ENCODE results near the gene CTNNA3. TPM values are rescaled to one million over a fixed set of nuclear protein-coding genes. Genes with fewer than 3 reads are reported as not detected.
A peak's percentile ranks its signal among the peaks of the same experiment; 100 is the strongest.

CTNNA3 gene
- total RNA-seq, 2 donors from 2014 or later = 3.2 to 7.2 TPM

DNA sequence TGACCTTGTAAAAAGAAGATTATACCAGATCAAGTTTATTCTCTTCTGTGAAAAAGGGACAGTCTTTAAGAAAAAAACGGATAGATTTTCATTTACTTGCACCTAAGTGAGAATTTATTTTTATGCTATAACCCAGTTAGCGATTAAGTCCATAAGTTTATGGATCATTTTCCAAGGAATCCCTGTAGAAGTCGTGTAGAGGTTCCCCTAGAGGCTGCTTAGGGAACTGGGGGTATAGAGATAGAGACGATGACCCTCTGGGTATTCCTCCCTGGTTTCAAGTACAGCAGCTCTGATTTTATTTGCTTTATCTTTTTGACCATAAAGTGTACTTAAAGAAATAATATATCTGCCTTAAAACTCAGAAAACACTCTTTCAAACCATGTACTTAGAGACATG lies 1418.5 kb downstream of the CTNNA3 start:
- no peak overlapping the region for H3K4me3 Mint-ChIP-seq
- H3K27me3 Mint-ChIP-seq (ENCODE audit: insufficient read depth) = no peaks in the 10 kb centered on the region
- Histone ChIP-seq H3K36me3 (ENCODE audit: control insufficient read depth, insufficient read depth, low read length) (no peaks in the 10 kb centered on the region), H3K9me3 (ENCODE audit: control insufficient read depth, low read length) (no peaks in the 10 kb centered on the region), H3K27me3 (ENCODE audit: control insufficient read depth, insufficient read depth, low read length, poor library complexity, severe bottlenecking) (no peaks in the 10 kb centered on the region), H3K9ac (ENCODE audit: extremely low read depth, low read length, poor library complexity, severe bottlenecking) (no peak overlapping the region), H3K27ac (ENCODE audit: low read depth, low read length) (no peak overlapping the region), H3K4me3 (ENCODE audit: low read length) (no peak overlapping the region), H3K4me1 (ENCODE audit: control insufficient read depth, insufficient read depth, low read length) (no peaks in the 10 kb centered on the region)
- H3K4me1 Mint-ChIP-seq = no peaks in the 10 kb centered on the region
- no peaks in the 10 kb centered on the region for H3K9me3 Mint-ChIP-seq
- WGBS, 2 experiments (ENCODE audit: insufficient coverage in 1 of 2, insufficient read length in 1 of 2) = 74 to 76% methylated on average over 3 to 4 of the region's 4 CpGs
- TF ChIP-seq, protein P1, sequence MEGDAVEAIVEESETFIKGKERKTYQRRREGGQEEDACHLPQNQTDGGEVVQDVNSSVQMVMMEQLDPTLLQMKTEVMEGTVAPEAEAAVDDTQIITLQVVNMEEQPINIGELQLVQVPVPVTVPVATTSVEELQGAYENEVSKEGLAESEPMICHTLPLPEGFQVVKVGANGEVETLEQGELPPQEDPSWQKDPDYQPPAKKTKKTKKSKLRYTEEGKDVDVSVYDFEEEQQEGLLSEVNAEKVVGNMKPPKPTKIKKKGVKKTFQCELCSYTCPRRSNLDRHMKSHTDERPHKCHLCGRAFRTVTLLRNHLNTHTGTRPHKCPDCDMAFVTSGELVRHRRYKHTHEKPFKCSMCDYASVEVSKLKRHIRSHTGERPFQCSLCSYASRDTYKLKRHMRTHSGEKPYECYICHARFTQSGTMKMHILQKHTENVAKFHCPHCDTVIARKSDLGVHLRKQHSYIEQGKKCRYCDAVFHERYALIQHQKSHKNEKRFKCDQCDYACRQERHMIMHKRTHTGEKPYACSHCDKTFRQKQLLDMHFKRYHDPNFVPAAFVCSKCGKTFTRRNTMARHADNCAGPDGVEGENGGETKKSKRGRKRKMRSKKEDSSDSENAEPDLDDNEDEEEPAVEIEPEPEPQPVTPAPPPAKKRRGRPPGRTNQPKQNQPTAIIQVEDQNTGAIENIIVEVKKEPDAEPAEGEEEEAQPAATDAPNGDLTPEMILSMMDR (conservative IDR thresholded peaks at IDR 0.05) = peak; percentile 76
- no peak overlapping the region for H3K27ac Mint-ChIP-seq
- DNase-seq = no peak
- H3K36me3 Mint-ChIP-seq (ENCODE audit: low read depth) = no peaks in the 10 kb centered on the region

DNA sequence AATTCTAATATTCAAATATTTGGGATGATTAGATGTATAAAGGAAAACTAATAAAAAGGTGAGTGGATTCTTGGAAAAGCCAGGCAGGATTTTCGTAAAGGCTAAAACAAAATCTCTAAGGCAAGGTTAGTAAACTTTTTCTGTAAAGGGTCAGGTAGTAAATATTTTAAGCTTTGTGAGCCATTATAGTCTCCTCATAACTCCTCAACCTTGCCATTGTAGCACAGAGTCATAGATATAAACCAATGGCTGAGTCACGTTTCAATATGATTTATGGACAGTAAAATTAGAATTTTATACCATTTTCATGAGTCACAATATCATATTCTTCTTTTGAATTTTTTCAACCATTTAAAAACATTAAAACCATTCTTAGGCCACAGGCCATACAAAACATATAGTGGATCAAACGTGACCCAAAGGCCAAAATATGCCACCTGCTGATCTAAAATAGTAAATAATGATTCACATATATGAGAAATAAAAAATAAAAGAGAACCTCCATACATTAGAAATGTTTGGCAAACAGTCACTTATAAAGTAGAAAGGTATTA lies 1422.0 kb downstream of the CTNNA3 start:
- H3K4me3 Mint-ChIP-seq = no peak overlapping the region
- H3K27ac Mint-ChIP-seq = no peak overlapping the region
- TF ChIP-seq, protein P1 (conservative IDR thresholded peaks at IDR 0.05) = no peak
- Histone ChIP-seq H3K4me1 (ENCODE audit: control insufficient read depth, insufficient read depth, low read length) (no peaks in the 10 kb centered on the region), H3K9me3 (ENCODE audit: control insufficient read depth, low read length) (no peaks in the 10 kb centered on the region), H3K27ac (ENCODE audit: low read depth, low read length) (no peak overlapping the region), H3K9ac (ENCODE audit: extremely low read depth, low read length, poor library complexity, severe bottlenecking) (no peak overlapping the region), H3K36me3 (ENCODE audit: control insufficient read depth, insufficient read depth, low read length) (no peaks in the 10 kb centered on the region), H3K27me3 (ENCODE audit: control insufficient read depth, insufficient read depth, low read length, poor library complexity, severe bottlenecking) (no peaks in the 10 kb centered on the region), H3K4me3 (ENCODE audit: low read length) (no peak overlapping the region)
- no peaks in the 10 kb centered on the region for H3K9me3 Mint-ChIP-seq
- H3K27me3 Mint-ChIP-seq (ENCODE audit: insufficient read depth) = no peaks in the 10 kb centered on the region
- no peaks in the 10 kb centered on the region for H3K4me1 Mint-ChIP-seq
- no peak for DNase-seq
- no peaks in the 10 kb centered on the region for H3K36me3 Mint-ChIP-seq (ENCODE audit: low read depth)
- 90% methylated on average over 2 of the region's 3 CpGs; no CpG with 5 or more reads in 1 of the 2 experiments for WGBS, 2 experiments (ENCODE audit: insufficient coverage in 1 of 2, insufficient read length in 1 of 2)

DNA sequence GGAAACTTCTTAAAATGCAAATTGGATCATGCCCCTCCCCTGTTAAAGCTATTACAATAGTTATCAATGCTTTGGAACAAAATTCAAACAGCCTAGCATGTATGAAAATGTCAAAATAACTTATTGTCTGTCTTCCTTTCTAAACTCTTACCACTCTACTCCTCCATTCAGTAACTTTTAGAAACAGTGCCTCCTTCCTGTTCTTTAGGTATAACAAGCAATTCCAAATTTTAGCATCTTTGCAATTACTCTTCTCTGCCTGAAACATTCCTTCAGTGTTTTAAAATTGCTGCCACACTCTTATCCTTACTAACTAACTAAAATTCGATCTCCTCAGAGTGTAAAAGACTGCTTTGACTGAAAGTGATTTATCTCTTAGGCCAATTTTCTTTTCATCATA lies 1430.6 kb downstream of the CTNNA3 start:
- peaks cover 25% of the 10 kb centered on the region for H3K4me1 Mint-ChIP-seq
- H3K9me3 Mint-ChIP-seq = no peaks in the 10 kb centered on the region
- H3K36me3 ChIP-seq (ENCODE audit: control insufficient read depth, insufficient read depth, low read length) = no peaks in the 10 kb centered on the region
- TF ChIP-seq, protein P1 (conservative IDR thresholded peaks at IDR 0.05) = peak; percentile 51
- H3K27ac ChIP-seq (ENCODE audit: low read depth, low read length) = no peak overlapping the region
- H3K4me3 ChIP-seq (ENCODE audit: low read length) = no peak overlapping the region
- H3K4me3 Mint-ChIP-seq = no peak overlapping the region
- WGBS, 2 experiments (ENCODE audit: insufficient coverage in 1 of 2, insufficient read length in 1 of 2) = 95% methylated on average over 1 of the region's 1 CpG; no CpG with 5 or more reads in 1 of the 2 experiments
- no peak overlapping the region for H3K27ac Mint-ChIP-seq
- no peaks in the 10 kb centered on the region for H3K36me3 Mint-ChIP-seq (ENCODE audit: low read depth)
- peaks cover 3% of the 10 kb centered on the region for H3K4me1 ChIP-seq (ENCODE audit: control insufficient read depth, insufficient read depth, low read length)
- H3K27me3 Mint-ChIP-seq (ENCODE audit: insufficient read depth) = no peaks in the 10 kb centered on the region
- no peaks in the 10 kb centered on the region for H3K9me3 ChIP-seq (ENCODE audit: control insufficient read depth, low read length)
- no peak overlapping the region for H3K9ac ChIP-seq (ENCODE audit: extremely low read depth, low read length, poor library complexity, severe bottlenecking)
- DNase-seq = no peak
- H3K27me3 ChIP-seq (ENCODE audit: control insufficient read depth, insufficient read depth, low read length, poor library complexity, severe bottlenecking) = no peaks in the 10 kb centered on the region
